Gastrocnemius medialis (tissue), 4 donors: ENCODE results near the gene TPSD1.

Source experiments
- POLR2A ChIP-seq, 2 donors: fragments of 450-650 bp; IDR thresholded peaks; one replicate each; pipeline ENCODE4 v1.6.1; 2017; ENCODE audit warnings: antibody characterized with exemption in 2 of 2, mild to moderate bottlenecking in 2 of 2, moderate library complexity in 2 of 2
- TF ChIP-seq, protein P1 (sequence below), 5 experiments: fragments of 450-650 bp in 3 of 5; fragments of 200-600 bp in 2 of 5; sonication (generic) in 2 of 5; IDR thresholded peaks in 4 of 5; conservative IDR thresholded peaks in 1 of 5; 1 replicate in 4 of 5; 2 replicates in 1 of 5; pipeline ENCODE4 v1.5.1; 2016 to 2019; ENCODE audit warnings: antibody characterized with exemption in 5 of 5, mild to moderate bottlenecking in 3 of 5, moderate library complexity in 3 of 5

DNA sequence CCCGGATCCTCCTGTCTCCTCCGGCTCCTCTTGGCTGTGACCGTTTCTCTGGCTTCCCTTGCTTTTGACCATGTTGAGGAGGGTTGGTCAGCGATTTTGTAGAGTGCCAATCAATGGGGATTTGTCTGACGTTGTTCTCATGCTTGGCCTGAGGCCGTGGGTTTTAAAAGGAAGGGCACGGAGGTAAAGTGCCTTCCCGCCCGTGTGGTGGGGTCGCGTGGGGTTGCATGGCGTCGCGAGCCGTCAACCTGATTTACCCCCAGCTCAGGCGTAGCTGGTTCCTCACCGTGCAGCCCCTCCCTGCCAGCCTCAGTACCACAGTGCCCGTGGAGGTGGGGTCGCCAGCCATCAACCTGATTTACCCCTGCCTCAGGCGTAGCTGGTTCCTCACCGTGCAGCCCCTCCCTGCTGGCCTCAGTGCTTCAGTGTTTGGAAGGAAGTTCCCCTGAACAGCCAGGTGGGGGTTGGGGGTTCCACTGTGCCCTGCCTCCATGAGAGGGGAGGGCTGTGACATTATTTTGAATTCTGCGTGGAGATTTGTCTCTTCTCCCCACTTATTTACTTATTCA, 10.3 kb upstream of the TPSD1 start:
- TF ChIP-seq, protein P1, sequence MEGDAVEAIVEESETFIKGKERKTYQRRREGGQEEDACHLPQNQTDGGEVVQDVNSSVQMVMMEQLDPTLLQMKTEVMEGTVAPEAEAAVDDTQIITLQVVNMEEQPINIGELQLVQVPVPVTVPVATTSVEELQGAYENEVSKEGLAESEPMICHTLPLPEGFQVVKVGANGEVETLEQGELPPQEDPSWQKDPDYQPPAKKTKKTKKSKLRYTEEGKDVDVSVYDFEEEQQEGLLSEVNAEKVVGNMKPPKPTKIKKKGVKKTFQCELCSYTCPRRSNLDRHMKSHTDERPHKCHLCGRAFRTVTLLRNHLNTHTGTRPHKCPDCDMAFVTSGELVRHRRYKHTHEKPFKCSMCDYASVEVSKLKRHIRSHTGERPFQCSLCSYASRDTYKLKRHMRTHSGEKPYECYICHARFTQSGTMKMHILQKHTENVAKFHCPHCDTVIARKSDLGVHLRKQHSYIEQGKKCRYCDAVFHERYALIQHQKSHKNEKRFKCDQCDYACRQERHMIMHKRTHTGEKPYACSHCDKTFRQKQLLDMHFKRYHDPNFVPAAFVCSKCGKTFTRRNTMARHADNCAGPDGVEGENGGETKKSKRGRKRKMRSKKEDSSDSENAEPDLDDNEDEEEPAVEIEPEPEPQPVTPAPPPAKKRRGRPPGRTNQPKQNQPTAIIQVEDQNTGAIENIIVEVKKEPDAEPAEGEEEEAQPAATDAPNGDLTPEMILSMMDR (IDR thresholded peaks at IDR 0.05 in 4 of 5, conservative IDR thresholded peaks at IDR 0.05 in 1 of 5), result no peak
- TF ChIP-seq POLR2A (IDR thresholded peaks at IDR 0.05), result no peak
